Measurements from ENCODE around the gene ITPRIPL2.

DNA sequence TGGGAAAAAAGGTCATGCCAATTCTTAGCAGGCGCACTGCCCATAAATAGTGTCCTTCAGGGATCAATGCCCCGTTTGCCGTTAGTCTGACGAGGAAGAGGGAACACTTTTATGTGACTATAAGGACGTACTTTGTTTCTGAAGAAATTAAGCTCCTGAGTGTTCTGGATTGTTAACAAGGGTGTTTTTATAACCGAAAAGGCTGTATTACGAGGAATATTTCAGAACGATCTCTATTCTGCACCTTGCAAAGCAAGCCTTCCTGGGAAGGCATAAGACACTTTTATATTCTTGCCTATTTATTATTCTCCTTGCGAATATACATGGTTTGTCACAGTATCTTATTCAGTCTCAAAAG is 29.8 kb downstream of the ITPRIPL2 start:
- TF ChIP-seq, protein P1, sequence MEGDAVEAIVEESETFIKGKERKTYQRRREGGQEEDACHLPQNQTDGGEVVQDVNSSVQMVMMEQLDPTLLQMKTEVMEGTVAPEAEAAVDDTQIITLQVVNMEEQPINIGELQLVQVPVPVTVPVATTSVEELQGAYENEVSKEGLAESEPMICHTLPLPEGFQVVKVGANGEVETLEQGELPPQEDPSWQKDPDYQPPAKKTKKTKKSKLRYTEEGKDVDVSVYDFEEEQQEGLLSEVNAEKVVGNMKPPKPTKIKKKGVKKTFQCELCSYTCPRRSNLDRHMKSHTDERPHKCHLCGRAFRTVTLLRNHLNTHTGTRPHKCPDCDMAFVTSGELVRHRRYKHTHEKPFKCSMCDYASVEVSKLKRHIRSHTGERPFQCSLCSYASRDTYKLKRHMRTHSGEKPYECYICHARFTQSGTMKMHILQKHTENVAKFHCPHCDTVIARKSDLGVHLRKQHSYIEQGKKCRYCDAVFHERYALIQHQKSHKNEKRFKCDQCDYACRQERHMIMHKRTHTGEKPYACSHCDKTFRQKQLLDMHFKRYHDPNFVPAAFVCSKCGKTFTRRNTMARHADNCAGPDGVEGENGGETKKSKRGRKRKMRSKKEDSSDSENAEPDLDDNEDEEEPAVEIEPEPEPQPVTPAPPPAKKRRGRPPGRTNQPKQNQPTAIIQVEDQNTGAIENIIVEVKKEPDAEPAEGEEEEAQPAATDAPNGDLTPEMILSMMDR (conservative IDR thresholded peaks at IDR 0.05): no peak
- no peak for TF ChIP-seq ZFX (IDR thresholded peaks at IDR 0.05)
